Measurements from ENCODE around the gene TPRX1.

- TF ChIP-seq CTCF (IDR thresholded peaks at IDR 0.05) (no peak), EP300 (IDR thresholded peaks at IDR 0.05) (no peak)
These were observed 17.8 kb downstream of the TPRX1 start for GRCh38 chr19:47786566-47786965.

Measured in stomach (tissue), 4 donors.